ENCODE data around the gene KANK4.
"Not testable (repeated sequence)": the region's sequence is repeated elsewhere in the genome, so short reads cannot be mapped to it uniquely, and the experiment has no call there.

The KANK4 gene

DNA sequence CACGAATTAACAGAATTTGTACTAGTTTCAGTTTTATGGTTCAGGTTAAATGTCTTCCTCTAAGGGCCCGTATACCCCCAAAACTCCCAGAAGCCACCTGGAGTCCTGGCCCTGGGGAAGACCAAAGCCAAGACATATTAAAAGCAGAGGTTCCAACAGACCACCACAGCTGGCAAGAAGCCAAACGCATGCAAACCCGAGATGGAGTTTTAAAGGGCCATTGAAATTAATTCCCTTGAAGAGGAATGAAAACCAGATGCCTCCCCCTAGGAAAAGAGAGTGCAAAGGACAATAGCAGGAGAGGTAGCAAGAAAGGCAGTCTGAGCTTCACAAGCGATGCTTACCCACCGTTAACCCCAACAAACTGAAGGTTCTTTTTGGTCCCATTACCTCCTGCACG lies 48.1 kb downstream of the KANK4 start:
- no peak for DNase-seq

DNA sequence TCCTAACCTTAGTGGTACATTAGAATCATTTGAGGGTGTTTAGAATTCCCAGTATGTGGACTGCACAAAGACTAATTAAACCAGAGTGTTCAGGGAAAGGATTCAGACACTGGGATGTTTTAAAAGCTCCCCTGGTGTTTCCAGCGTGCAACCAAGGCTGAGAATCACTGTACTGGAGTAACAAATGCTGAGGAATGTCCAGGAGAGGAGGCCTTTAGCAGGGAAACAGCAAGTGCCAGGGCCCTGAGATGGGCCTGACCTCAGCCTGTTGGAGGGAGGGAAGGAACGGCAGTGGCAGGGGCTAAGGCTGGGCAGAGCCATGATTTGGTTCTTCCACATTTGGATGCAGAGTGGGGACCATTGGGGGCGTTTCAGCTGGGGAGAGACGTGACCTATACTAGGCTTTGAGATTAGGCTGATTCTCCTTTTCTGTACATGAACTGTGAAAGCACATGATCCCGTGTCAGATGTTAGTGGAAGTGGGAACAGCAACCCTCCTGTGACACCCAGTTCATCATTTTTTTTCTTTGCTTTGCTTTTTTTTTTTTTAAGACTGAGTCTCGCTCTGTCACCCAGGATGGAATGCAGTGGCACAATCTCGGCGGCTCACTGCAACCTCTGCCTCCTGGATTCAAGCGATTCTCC lies 49.3 kb downstream of the KANK4 start:
- no peak for DNase-seq

DNA sequence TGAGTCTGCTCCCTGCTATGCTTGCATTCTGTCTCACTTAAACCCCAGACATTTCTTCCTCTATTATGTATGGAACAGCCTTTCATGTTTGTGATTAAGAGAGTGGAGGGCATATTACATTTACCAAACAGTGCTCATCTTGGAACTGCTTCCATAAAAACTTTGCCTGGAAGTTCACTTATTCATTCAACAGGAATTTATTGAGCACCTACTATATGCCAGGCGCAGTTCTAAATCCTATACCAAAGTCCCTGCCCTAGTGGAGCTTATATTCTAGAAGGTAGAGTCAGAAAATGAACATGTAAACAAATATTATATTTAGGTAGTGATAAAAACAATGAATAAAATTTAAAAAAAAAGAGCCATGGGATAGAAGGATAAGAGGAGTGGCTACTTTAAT lies 49.8 kb downstream of the KANK4 start:
- no peak for DNase-seq

DNA sequence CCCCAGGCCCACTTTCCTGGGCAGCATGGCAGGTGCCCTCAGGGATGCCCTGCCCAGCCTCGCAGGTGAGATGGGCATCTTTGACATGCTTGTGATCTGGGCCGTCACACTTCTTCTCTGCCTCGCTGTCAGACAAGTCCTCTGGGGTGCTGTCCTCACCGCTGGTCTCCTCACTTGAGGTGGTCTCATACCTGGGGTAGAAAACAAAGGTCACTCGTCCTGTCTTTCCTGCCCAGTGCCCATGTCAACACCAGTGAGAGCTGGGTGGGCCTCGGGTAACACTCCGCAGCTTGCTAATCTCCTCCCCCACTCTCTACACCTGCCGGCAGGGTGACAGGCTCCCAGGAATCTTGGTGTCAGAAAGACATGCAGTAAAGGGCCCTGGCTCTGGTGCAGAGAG lies 50.9 kb downstream of the KANK4 start:
- no peak for DNase-seq

DNA sequence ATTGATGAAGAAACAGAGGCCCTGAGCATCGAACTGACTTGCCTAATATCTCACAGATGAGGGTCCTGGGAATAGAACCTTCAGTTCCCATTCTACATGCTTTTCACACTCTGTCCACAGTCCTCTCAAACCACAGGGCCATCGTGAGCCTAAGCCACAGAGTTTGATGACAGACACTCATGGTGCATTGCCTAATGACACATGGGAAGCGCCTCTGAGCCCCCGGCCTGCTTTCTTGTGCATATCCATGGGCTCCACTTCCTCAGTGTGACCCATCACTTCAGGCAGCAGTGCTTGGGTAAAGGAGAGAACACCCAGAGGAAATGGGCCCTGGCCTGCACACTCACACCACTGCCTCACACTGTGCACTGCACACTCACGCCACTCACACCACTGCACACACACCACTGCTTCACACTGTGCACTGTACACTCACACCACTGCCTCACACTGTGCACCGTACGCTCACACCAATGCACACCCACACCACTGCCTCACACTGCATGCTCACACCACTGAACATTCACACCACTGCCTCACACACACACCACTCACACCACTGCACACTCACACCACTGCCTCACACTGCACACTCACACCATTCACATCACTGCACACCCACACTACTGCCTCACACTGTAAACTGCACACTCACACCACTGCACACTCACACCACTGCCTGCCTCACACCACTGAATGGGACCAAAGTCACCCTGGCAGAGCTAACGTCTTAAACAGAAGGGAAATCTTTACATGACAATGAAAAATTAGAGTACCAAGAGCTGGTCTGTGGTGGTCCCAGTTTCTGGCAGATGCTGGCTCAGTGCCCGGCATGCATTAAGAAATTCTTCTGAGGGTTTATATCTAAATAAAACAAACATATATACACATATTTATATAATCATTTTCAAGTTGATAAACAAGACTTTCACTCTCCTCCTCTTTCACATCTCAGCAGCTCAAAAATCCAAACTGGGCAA lies 53.0 kb downstream of the KANK4 start:
- no peak for DNase-seq

DNA sequence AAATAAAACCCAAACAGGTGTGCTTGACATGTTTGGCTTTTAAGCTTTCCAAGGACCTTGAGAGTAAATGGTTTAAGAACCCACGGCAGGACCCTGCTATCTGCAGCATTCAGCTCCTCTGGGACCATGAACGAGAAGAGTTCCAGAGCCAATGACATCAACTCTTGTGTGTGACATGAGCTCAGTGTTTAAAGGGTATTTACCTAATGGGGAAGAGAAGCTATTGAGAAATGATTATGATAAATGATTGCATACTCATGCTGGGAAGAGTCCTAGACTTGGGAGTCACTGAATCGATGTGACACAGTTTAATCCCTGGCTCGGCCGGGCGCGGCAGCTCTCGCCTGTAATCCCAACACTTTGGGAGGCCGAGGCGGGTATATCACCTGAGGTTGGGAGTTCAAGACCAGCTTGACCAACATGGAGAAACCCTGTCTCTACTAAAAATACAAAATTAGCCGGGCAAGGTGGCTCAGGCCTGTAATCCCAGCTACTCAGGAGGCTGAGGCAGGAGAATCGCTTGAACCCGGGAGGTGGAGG lies 55.4 kb downstream of the KANK4 start:
- no peak for DNase-seq

DNA sequence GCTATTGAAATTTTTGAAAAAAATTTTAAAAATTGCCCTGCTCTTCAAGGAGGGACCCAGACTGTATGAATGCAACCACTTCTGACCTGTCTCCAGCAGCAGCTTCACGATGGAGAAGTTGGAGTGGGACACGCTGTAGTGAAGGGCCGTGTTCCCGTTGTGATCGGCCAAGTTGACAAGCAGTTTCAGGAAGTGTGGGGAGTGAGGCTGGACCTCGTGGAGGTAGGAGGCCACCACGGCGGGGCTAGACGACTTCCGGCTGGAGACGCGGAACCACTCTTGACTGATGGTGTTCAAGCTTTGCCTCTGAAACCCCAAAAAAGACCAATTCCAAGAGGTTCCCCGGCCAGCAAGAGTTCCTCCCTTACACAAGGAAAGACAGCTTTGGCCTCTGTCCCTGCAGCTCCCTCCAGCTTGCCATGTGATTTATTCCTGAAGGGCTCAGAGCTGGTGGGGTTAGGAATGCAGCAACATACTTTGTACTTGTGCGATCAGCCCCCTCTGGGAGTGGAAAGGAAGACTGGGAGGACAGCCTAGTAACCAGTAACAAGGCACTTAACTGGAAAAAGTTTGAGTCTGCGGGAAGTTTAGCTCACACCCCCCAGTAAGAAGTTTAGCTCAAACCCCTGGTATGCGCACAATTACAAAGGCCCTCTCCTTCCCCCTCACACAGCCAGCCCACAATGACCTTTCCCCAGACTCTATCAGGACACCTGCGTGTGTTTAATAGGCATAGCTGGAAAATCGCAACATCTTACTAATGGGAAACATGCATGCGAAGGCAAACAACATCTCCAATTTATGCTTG lies 56.0 kb downstream of the KANK4 start:
- peak; percentile 12 for DNase-seq

DNA sequence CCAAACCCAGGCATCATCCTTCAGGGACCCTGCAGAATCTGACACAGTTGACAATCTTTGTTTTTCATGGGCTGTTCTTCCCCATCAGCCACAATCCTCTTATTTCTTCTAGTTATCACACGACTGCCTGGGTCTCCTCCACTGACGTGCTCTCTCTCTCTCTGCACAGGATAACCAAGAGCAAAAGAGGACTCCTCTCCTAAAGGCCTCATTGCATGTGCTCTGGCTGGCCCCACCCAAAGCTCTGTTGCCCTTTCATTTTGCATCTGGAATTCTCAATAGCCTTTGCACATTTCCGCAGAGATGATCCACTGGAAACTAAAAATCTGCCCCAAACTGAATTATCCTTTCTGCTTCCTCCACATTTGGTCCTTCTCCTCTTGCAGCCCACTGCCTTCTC lies 58.5 kb downstream of the KANK4 start:
- no peak for DNase-seq

DNA sequence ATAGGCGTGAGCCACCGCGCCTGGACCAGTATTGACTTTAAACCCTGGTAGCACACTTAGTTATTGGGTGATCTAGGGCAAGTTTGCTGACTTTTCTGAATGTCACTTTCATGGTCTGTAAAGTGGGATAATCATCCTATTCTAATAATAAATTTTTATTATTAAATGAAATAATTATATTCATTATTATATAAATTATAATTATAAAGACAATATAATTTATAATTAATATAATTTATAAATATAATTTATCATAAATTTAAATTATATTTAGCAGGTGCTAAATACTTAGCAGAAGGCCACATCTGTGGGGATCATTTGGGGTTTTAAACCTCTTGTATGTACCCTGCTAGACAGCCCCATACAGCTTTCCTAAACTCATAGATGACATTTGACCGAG lies 59.7 kb downstream of the KANK4 start:
- DNase-seq = no peak

DNA sequence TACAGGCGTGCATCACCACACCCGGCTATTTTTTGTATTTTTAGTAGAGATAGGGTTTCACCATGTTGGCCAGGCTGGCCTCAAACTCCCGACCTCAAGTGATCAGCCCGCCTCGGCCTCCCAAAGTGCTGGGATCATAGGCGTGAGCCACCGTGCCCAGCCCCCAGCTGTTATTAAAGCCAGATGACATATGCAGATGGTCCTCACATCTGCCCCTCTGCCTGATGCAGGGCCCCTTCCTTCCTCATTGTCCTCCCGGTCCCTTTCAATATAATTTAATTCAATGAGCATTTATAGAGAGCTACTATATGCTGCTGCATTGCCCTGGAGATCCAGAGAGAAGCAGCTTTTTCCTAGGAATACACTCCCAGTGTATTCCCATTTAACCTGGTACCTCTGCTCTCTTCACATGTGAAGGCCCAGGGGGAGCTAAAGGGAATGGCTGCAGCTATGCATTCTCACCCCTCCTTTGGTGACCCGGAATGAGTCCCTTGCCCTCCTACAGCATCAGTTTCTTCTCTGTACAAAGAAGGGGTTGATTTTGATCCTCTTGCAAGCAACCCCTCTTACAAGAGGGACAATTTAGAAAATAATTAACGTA lies 69.0 kb downstream of the KANK4 start:
- DNase-seq = no peak

DNA sequence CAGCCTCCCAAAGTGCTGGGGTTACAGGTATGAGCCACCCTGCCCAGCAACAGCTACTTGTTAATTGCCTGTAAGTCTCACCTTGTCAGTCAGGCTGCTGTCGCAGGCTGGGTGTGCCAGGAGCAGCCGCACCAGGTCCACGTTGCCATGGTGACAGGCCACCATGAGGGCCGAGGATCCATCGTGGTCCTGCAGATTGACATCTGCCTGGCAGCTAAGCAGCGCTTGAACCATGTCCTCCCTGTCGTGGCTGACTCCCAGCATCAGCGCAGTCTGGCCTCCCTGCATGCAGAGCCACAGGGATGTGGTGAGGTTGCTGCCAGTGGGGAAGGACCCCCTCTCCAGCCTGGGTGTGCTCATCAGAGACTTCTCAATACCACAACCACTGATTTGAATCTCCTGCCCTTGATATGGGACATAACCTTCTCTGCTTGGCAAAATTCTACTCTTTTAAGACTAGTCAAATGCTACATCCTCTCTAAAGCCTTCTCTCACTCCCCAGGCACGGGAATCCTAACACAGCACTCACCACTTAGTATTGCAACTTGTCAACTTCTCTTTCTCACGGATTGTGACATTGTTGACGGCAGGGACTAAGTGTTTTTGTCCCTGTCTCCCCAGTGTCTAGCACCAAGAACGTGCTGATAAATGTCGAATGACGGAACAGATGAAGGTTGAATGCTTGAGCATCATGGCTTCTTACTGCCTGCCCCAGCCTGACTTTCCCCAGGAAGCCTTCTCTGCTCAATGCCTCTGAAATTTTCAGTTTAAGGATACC lies 71.7 kb downstream of the KANK4 start:
- DNase-seq = no peak

DNA sequence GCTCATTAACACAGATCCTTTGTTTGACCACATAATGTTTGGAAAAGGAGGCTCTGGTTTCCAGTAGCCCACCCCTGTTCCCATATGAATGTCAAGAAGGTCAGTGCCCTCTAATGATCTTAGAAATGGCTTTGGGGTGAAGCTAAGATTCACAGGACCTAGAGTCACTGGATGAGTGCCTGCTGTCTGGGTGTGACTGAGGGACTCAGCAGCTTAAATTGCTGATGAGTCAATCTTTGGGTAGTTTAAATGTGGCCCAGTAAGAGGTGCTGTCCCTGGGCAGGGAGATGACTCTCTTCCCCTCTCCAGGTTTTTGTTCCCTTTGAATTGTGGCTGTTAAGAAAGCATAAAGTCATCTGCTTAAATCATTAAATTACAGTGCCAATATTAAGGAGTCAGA lies 74.0 kb downstream of the KANK4 start:
- DNase-seq = no peak

DNA sequence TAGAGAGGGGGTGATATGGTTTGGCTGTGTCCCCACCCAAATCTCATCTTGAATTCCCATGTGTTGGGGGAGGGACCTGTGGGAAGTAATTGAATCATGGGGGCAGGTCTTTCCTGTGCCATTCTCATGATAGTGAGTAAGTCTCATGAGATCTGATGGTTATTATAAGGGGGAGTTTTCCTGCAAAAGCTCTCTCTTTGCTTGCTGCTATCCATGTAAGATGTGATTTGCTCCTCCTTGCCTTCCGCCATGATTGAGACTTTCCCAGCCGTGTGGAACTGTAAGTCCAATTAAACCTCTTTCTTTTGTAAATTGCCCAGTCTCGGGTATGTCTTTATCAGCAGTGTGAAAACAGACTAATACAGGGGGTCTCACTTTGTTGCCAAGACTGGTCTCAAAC lies 74.9 kb downstream of the KANK4 start:
- not testable (repeated sequence) for DNase-seq

DNA sequence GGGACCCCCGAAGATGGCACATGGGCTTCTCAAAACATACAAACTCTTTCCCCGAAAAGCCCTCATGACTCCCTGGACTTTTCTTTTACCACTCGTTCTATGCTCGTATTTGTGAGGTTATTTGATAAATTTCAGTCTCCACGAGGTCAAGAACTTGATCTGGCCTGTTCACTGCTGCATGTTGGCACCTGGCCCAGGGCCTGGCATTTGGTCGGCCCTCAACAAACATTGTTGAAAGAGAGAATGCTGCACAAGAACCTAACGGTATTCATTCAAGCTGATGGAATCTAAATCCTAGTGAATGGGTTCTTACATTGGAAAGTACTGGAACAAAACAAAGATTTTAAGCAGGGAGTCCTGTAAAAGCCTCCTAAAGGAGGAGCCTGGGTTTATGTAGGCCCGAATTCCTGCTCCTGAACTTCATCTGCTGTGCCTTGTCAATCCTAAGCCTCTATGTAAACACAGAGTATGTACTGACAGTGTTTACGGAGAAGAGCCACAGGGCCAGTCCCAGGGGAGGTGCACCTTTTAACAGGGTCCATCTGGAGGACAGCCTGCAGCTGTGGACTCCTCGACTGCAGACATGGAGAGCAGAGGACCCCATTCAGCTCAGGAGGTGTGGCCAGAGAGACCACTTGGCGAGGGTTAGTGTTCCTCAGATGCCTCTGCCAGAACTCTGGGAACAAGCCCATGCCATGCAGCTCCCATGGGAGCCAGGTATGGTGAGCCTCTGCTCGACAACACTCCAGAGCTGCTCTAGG lies 77.7 kb downstream of the KANK4 start:
- DNase-seq = no peak

DNA sequence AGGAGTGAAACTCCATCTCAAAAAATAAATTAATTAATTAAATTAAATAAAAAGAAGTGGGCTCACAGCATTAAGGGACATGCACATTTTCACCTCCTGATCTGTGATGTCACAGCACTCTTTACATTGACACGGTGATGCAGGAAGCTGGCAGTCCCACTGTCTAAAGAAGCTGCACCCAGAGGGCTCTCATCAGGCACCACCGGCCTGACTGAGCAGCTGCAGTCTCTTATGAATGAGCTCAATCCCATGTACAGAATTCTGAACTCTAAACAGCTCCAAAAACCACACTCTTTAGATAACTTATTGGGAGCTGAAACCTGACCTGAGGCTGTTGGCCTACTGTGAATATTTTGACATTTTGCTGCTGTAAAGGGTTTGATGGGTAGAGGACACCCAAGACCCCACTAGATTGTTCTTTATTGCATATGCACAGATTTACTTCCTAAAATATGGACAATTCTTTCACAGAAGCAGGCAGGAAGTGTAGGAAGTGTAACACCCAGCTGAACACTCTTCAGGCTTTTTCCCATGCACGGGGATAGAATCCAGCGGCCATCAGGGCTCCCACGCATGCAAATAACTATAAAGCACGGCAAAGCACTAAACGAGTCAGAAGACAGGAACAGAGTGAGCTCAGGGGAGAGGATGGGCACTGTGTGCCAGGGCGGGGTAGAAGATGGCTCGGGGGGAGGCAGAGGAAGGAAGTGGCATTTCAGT lies 78.4 kb downstream of the KANK4 start:
- DNase-seq = no peak

DNA sequence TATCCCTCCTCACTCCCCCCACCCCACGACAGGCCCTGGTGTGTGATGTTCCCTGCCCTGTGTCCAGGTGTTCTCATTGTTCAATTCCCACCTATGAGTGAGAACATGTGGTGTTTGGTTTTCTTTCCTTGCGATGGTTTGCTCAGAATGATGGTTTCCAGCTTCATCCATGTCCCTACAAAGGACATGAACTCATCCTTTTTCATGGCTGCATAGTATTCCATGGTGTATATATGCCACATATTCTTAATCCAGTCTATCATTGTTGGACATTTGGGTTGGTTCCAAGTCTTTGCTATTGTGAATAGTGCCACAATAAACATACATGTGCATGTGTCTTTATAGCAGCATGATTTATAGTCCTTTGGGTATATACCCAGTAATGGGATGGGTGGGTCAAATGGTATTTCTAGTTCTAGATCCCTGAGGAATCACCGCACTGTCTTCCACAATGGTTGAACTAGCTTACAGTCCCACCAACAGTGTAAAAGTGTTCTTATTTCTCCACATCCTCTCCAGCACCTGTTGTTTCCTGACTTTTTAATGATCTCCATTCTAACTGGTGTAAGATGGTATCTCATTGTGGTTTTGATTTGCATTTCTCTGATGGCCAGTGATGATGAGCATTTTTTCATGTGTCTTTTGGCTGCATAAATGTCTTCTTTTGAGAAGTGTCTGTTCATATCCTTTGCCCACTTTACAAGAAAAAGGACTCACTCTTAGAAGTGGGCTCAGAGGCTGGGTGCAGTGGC lies 79.4 kb downstream of the KANK4 start:
- DNase-seq = not testable (repeated sequence)

DNA sequence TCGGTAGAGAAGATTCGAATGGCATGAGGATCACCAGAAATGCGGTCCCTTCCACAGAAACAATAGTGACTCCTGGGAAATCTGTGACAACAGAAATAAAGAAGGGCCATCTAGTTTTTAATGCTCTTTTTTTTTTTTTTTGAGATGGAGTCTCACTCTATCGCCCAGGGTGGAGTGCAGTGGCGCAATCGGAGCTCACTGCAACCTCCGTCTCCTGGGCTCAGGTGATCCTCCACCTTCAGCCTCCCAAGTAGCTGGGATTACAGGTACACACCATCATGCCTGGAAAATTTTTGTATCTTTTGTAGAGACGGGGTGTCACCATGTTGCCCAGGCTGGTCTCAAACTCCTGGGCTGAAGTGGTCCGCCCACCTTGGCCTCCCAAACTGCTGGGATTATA lies 80.7 kb downstream of the KANK4 start:
- DNase-seq = no peak

DNA sequence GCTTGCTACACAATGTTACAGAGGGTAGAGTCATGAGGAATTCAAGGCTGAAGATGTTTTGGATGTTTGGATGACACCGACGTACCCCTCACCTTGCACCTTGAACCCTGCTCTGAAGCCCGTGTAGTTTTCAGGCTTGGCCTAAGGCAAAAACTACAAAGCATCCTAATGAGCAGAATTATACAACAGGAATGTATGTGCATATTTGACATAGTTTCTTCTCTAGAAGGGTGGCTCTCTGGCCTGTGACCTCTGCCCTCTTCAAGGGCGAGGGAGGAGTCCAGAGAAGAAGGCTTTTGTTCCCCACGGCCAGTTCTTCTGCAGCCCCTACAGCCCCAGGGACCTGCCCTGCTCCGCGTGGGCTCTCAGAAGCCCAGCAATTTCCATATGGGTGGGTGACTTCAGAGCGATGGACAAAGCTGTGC lies 81.3 kb downstream of the KANK4 start:
- DNase-seq = no peak

DNA sequence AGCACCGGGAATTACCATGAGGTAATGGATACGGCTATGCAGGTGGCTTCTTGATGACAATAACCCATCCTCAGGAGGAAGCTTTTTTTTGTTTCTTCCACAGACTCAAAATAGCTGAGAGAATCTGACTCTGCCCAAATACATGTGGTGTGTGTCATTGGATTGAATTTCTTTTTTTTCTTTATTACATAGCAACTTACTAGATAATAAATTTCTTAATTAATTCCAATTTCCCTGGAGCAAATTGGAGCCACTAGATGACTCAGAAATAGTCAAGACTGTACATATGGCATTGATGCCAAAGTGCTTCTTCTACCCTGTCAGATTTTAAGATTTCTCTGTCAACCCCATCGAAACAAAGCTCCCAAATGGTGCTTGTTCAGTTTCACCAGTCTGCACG lies 81.9 kb downstream of the KANK4 start:
- no peak for DNase-seq
